A673 (cell line): Measurements from ENCODE around the gene SCUBE1. TPM values are rescaled to one million over a fixed set of nuclear protein-coding genes. Genes with fewer than 3 reads are reported as not detected.

Experiments
- BruUV-seq: library from RNA; stranded (reverse); fragments of 400-500 nt; replicated peaks from 2 replicates; lab custom pipeline; 2021; lab: Mats Ljungman, UMichigan
- CTCF ChIA-PET: fragments of 300-600 bp; sonication (Branson Sonifier 250); formaldehyde crosslinking; loops from one replicate; lab custom pipeline; 2022; ENCODE audit warnings: antibody characterized with exemption; lab: Charles Lee
- POLR2A ChIA-PET: fragments of 300-600 bp; sonication (Branson Sonifier 250); formaldehyde crosslinking; loops from one replicate; lab custom pipeline; 2022; ENCODE audit warnings: antibody characterized with exemption; ENCODE audit not compliant: low non-redundant PET; lab: Charles Lee
- DNase-seq: peaks from one replicate; pipeline ENCODE4 v3.0.0-alpha.2; 2015; ENCODE audit warnings: low spot score
- H3K27ac ChIP-seq: fragments of 200-600 bp; sonication (generic); 2 replicates; pipeline ENCODE4 v1.5.1; 2016; ENCODE audit warnings: mixed run types, low read depth, mild to moderate bottlenecking, mixed read lengths, antibody characterized with exemption, low read length; ENCODE audit not compliant: poor library complexity, severe bottlenecking
- H3K27me3 ChIP-seq: fragments of 200-600 bp; sonication (generic); replicated peaks from 2 replicates; pipeline ENCODE4 v1.6.1; 2017; ENCODE audit warnings: mixed run types, low read depth, mild to moderate bottlenecking, mixed read lengths, antibody characterized with exemption, low read length; ENCODE audit not compliant: insufficient read depth, poor library complexity
- H3K36me3 ChIP-seq: fragments of 200-600 bp; sonication (generic); 2 replicates; pipeline ENCODE4 v1.6.1; 2016; ENCODE audit warnings: mixed run types, mild to moderate bottlenecking, mixed read lengths, antibody characterized with exemption, low read length; ENCODE audit not compliant: insufficient read depth, poor library complexity, severe bottlenecking
- H3K4me1 ChIP-seq: fragments of 200-600 bp; sonication (generic); 2 replicates; pipeline ENCODE4 v1.6.1; 2017; ENCODE audit warnings: mixed run types, mild to moderate bottlenecking, mixed read lengths, antibody characterized with exemption, low read length; ENCODE audit not compliant: insufficient read depth, poor library complexity, severe bottlenecking
- H3K4me3 ChIP-seq: fragments of 200-600 bp; sonication (generic); 2 replicates; pipeline ENCODE4 v1.5.1; 2016; ENCODE audit warnings: low read depth, mixed run types, mild to moderate bottlenecking, mixed read lengths, low read length; ENCODE audit not compliant: poor library complexity, severe bottlenecking
- H3K9me3 ChIP-seq: fragments of 200-600 bp; sonication (generic); 2 replicates; pipeline ENCODE4 v1.6.1; 2016; ENCODE audit warnings: mixed run types, low read depth, mild to moderate bottlenecking, mixed read lengths, antibody characterized with exemption, low read length; ENCODE audit not compliant: poor library complexity, severe bottlenecking
- EZH2 ChIP-seq: fragments of 200-600 bp; sonication (generic); IDR thresholded peaks from 2 replicates; pipeline ENCODE4 v1.6.1; 2017; ENCODE audit warnings: borderline replicate concordance, low read depth, mild to moderate bottlenecking, mixed read lengths, antibody characterized with exemption, low read length; ENCODE audit not compliant: poor library complexity, severe bottlenecking
- intact Hi-C: fragments of 100-400 bp; cut with micrococcal nuclease; formaldehyde crosslinking; loops from one replicate; pipeline ENCODE4 v1.10.0; 2022; ENCODE audit not compliant: unreplicated experiment
- total RNA-seq: library from RNA; stranded (reverse); gene quantifications from 2 replicates; pipeline ENCODE4 v1.2.3, GENCODE V29; 2021
- TF ChIP-seq, protein P1 (sequence below): fragments of 300-800, 200-600 bp; sonication (generic); conservative IDR thresholded peaks from 2 replicates; pipeline ENCODE4 v1.5.1; 2017; ENCODE audit warnings: low read depth, mild to moderate bottlenecking, antibody characterized with exemption, low read length, moderate library complexity, mixed read lengths

Gene SCUBE1
- total RNA-seq, 1 experiment from 2014 or later = 0.24 TPM

DNA sequence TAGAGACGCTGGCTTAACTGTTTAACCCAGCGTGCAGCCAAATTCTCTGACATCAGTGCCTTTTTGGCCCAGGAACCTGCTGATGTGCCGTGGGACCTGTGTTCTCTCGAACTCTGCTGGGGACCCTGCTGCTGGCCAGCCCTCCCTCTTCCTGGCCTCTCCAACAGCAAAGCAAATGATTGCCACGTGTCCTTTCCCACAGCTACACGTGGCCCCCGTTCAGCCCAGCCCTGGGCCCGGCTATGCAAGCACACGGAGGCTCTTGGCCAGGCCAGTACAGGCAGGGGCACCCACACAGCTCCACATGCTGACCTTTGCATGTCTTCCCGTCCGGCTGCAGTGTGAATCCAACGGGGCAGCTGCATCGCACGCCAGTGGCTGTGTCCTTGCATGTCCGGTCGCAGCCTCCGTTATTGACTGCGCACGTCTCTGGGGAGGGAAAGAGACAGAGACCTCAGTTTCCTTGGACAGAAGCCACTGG, 104.6 kb downstream of the SCUBE1 start:
- BruUV-seq = no TSS peak
- no peak for TF ChIP-seq EZH2
- TF ChIP-seq, protein P1, sequence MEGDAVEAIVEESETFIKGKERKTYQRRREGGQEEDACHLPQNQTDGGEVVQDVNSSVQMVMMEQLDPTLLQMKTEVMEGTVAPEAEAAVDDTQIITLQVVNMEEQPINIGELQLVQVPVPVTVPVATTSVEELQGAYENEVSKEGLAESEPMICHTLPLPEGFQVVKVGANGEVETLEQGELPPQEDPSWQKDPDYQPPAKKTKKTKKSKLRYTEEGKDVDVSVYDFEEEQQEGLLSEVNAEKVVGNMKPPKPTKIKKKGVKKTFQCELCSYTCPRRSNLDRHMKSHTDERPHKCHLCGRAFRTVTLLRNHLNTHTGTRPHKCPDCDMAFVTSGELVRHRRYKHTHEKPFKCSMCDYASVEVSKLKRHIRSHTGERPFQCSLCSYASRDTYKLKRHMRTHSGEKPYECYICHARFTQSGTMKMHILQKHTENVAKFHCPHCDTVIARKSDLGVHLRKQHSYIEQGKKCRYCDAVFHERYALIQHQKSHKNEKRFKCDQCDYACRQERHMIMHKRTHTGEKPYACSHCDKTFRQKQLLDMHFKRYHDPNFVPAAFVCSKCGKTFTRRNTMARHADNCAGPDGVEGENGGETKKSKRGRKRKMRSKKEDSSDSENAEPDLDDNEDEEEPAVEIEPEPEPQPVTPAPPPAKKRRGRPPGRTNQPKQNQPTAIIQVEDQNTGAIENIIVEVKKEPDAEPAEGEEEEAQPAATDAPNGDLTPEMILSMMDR = no peak
- CTCF ChIA-PET = no interaction called here
- DNase-seq = no peak
- no peaks in the 10 kb centered on the region for H3K4me1 ChIP-seq
- no peaks in the 10 kb centered on the region for H3K9me3 ChIP-seq
- intact Hi-C loops = no loop called here
- no peaks in the 10 kb centered on the region for H3K36me3 ChIP-seq
- H3K4me3 ChIP-seq = no peak overlapping the region
- POLR2A ChIA-PET = no interaction called here
- H3K27me3 ChIP-seq = no peaks in the 10 kb centered on the region
- H3K27ac ChIP-seq = no peak overlapping the region

DNA sequence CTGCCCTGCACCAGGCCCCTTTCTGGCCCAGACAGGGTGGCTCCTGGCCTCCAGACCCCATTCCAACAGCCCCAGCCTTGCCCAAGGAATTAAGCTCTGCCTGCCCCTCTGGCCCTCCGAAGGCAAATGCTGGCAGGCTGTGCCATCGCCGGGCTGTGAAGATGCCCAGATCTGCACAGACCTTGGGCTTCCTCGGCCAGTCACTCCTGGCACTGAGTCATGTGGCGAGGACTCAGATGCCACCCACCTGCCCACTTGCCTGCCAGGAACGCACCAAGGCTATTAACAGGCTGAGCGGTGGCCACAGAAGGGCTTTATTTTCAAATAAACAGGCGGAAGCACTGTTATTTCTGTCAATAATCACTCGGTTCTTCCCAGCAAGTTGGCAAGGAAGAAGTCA, 105.9 kb downstream of the SCUBE1 start:
- BruUV-seq = no TSS peak
- ChIA-PET POLR2A (no interaction called here), CTCF (no interaction called here)
- H3K4me3 ChIP-seq = no peak overlapping the region
- H3K9me3 ChIP-seq = no peaks in the 10 kb centered on the region
- H3K4me1 ChIP-seq = no peaks in the 10 kb centered on the region
- DNase-seq = no peak
- intact Hi-C loops = no loop called here
- H3K36me3 ChIP-seq = no peaks in the 10 kb centered on the region
- no peak for TF ChIP-seq EZH2
- TF ChIP-seq, protein P1 = no peak
- H3K27ac ChIP-seq = no peak overlapping the region
- H3K27me3 ChIP-seq = no peaks in the 10 kb centered on the region

DNA sequence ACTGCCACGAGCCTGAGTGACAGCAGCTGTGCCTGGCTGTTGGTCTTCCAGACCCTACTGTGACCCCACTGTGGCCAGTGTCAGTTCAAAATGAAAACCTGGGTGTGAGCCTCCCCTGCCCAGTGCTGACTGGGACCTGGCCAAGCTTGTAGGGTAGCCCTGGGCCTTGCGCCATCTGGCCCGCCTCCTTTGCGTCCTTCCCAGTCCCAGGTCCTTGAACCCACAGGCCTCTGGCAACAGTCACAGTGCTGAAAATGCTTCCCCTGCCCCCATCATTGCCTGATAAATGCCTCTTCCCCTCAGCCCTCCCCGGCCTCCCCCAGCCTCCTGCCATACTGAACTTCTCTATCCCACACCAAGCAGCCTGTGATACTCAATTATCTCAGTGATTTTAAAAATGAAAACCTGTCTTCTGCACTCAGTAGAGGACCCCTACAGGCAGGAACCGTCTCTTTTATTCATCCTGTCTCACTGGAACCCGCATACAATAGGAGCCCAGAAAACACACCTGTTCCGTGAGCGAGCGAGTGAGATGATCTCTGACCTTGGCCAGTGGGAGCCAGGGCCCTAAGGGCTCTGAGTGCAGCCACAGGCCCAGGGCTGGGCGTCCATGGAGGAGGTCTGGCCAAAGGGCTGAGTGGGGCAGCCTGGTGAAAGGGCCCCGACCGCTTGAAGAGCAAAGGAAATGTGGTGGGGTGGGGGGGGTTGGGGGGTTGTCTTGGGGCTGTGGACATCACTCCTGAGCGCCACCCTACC, 106.6 kb downstream of the SCUBE1 start:
- Histone ChIP-seq H3K27me3 (no peaks in the 10 kb centered on the region), H3K27ac (no peak overlapping the region)
- CTCF ChIA-PET = no interaction called here

More for the DNA sequence above, 106.6 kb downstream of the SCUBE1 start:
- no peak overlapping the region for H3K4me3 ChIP-seq
- POLR2A ChIA-PET = no interaction called here
- TF ChIP-seq, protein P1 = no peak
- TF ChIP-seq EZH2 = no peak
- no TSS peak for BruUV-seq
- H3K36me3 ChIP-seq = no peaks in the 10 kb centered on the region
- intact Hi-C loops = no loop called here
- H3K4me1 ChIP-seq = no peaks in the 10 kb centered on the region
- no peaks in the 10 kb centered on the region for H3K9me3 ChIP-seq
- DNase-seq = no peak
